ENCODE measurements around the gene PLEKHG3. TPM values are rescaled to one million over a fixed set of nuclear protein-coding genes. Genes with fewer than 3 reads are reported as not detected.

Gene PLEKHG3
- total and polyA plus RNA-seq, 2 of the 13 experiments (the other 11 are each of a cell fraction or from before 2014, with no cell fraction given): 7.1 to 9.8 TPM

- TF ChIP-seq KIAA2018 (CRISPR knock-in tag; IDR thresholded peaks at IDR 0.05; ENCODE audit: borderline replicate concordance): no peak
- no peak for TF ChIP-seq HNF1A (IDR thresholded peaks at IDR 0.05; ENCODE audit: low read depth)
- no peak for TF ChIP-seq HNF1A (CRISPR knock-in tag; IDR thresholded peaks at IDR 0.05; ENCODE audit: borderline replicate concordance)
- TF ChIP-seq ZNF782 (CRISPR knock-in tag; IDR thresholded peaks at IDR 0.05; ENCODE audit: borderline replicate concordance): no peak
Measured at GRCh38 chr14:64658201-64658600, 46.0 kb upstream of the PLEKHG3 start (continued).
